Neutrophil (primary cell): ENCODE measurements around the gene VSTM2B.
"Not testable (repeated sequence)": the region's sequence is repeated elsewhere in the genome, so short reads cannot be mapped to it uniquely, and the experiment has no call there.

Source experiments
- H3K27ac ChIP-seq: fragments of 200-600 bp; sonication (generic); 2 replicates; pipeline ENCODE4 v1.5.1; 2016; ENCODE audit warnings: mild to moderate bottlenecking, moderate library complexity
- H3K27me3 ChIP-seq: fragments of 200-600 bp; sonication (generic); 2 replicates; pipeline ENCODE4 v1.6.0; 2016; ENCODE audit warnings: mild to moderate bottlenecking
- H3K36me3 ChIP-seq: fragments of 200-600 bp; sonication (generic); 2 replicates; pipeline ENCODE4 v1.5.1; 2017
- H3K4me1 ChIP-seq, 2 experiments: fragments of 200-600 bp in 1 of 2; sonication (generic) in 1 of 2; 1 replicate in 1 of 2; 2 replicates in 1 of 2; pipeline versions ENCODE4 v1.5.1 to v1.6.1; 2013 to 2016; ENCODE audit warnings: low read depth in 1 of 2, low read length in 1 of 2, mild to moderate bottlenecking in 1 of 2, moderate library complexity in 1 of 2; ENCODE audit not compliant: control insufficient read depth in 1 of 2, insufficient read depth in 1 of 2
- H3K4me3 ChIP-seq, 2 experiments: fragments of 200-600 bp in 1 of 2; sonication (generic) in 1 of 2; 1 replicate in 1 of 2; 2 replicates in 1 of 2; pipeline ENCODE4 v1.5.1; 2013 to 2016; ENCODE audit warnings: low read depth in 1 of 2, low read length in 1 of 2, mild to moderate bottlenecking in 1 of 2, moderate library complexity in 1 of 2
- H3K9me3 ChIP-seq: fragments of 200-600 bp; sonication (generic); 2 replicates; pipeline ENCODE4 v1.5.1; 2016
- TF ChIP-seq, protein P1 (sequence below): fragments of 200-600 bp; sonication (generic); IDR thresholded peaks from 2 replicates; pipeline ENCODE4 v1.5.1; 2016; ENCODE audit warnings: antibody characterized with exemption

Gene VSTM2B

DNA sequence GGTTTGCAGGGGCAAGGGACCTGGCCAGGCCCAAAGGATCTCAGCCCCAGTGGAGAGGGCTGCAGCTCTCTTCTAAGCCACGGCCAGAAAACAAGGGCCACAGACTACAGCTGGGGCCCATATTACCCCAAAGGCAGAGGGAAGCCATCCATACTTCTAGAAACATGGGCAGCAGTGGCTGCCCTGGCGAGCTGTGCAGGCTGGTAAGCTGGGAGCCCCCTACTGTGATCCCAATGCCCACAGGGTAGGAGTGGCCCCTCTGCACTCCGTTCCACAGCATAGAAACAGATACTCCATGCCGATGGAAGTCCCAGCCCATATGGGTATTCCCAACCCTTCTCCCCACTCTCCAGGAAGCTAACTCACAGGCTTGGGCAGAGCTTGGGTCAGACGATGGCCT is 25.1 kb downstream of the VSTM2B start:
- Histone ChIP-seq H3K9me3 (no peaks in the 10 kb centered on the region), H3K27me3 (no peaks in the 10 kb centered on the region), H3K4me3 (no peak overlapping the region), H3K27ac (no peak overlapping the region), H3K36me3 (no peaks in the 10 kb centered on the region), H3K4me1 (no peaks in the 10 kb centered on the region)
- TF ChIP-seq, protein P1, sequence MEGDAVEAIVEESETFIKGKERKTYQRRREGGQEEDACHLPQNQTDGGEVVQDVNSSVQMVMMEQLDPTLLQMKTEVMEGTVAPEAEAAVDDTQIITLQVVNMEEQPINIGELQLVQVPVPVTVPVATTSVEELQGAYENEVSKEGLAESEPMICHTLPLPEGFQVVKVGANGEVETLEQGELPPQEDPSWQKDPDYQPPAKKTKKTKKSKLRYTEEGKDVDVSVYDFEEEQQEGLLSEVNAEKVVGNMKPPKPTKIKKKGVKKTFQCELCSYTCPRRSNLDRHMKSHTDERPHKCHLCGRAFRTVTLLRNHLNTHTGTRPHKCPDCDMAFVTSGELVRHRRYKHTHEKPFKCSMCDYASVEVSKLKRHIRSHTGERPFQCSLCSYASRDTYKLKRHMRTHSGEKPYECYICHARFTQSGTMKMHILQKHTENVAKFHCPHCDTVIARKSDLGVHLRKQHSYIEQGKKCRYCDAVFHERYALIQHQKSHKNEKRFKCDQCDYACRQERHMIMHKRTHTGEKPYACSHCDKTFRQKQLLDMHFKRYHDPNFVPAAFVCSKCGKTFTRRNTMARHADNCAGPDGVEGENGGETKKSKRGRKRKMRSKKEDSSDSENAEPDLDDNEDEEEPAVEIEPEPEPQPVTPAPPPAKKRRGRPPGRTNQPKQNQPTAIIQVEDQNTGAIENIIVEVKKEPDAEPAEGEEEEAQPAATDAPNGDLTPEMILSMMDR: no peak

DNA sequence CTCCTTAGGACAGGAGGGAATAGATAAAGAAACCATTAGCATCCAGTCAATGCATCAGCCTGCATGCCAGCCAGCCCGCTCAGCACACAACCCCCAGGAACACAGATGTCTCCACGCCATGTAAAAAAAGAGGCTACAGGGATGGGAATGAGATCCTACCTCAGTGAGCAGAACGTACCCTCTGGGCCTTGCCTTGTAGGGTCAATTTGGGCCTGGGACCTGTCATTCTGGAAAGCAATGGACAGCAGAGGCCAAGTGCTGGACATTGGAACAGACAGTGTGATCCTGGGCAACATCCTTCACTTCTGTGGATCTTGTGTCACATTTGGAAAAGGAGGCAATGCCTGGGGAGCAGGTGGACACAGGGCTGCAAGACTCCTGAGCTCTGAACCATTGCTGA is 26.0 kb downstream of the VSTM2B start:
- TF ChIP-seq, protein P1: no peak
- Histone ChIP-seq H3K36me3 (no peaks in the 10 kb centered on the region), H3K4me1 (no peaks in the 10 kb centered on the region), H3K27me3 (no peaks in the 10 kb centered on the region), H3K4me3 (no peak overlapping the region), H3K27ac (no peak overlapping the region), H3K9me3 (no peaks in the 10 kb centered on the region)

DNA sequence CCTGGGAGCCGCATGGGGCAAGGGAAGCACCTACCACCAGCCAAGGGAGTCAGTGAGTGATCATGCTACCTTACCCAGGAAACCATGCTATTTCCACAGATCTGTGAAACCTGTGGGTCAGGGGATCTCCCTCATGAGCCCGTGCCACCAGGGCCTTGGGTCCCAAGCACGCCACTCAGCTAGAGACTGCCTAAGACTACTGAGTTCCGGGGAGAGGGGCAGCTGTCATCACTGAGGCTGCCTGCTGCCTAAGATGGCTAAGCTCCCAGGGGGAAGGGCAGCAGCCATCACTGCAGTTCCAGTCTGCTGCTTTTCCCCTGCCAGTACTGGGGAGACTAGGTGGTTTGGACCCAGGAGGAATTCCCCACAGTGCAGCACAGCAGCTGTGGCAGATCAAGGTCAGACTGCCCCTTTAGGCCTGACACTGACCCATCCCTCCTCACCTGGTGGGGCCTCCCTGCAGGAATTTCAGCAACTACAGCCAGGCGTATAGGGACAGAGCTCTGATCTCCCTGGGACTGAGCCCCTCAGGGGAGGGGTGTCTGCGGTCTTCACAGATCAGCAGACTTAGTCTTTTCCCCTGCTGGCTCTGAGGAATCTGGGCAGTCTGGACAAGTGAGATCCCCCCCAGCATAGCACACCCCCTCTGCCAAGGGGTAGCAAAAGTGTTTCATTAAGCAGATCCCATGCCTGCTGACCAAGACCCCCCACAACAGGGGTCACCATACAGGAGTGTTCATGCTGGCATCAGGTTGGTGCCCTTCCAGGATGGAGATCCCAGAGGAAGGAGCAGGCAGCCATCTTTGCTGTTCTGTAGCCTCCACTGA is 26.9 kb downstream of the VSTM2B start:
- Histone ChIP-seq H3K4me3 (no peak overlapping the region), H3K36me3 (no peaks in the 10 kb centered on the region), H3K9me3 (no peaks in the 10 kb centered on the region), H3K27me3 (no peaks in the 10 kb centered on the region), H3K27ac (no peak overlapping the region), H3K4me1 (no peaks in the 10 kb centered on the region)
- TF ChIP-seq, protein P1: no peak

DNA sequence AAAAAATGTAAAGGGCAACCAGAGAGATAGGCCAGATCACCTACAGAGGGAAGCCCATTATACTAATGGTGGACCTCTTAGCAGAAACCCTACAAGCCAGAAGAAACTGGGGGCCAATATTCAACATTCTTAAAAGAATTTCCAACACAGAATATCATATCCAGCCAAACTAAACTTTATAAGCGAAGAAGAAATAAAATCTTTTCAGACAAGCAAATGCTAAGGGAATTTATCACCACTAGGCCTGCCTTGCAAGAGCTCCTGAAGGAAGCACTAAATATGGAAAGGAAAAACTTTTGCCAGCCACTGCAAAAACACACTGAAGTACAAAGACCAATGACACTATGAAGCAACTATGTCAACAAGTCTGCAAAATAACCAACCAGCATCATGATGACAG is 28.4 kb downstream of the VSTM2B start:
- TF ChIP-seq, protein P1: no peak
- H3K4me1 ChIP-seq: no peaks in the 10 kb centered on the region

DNA sequence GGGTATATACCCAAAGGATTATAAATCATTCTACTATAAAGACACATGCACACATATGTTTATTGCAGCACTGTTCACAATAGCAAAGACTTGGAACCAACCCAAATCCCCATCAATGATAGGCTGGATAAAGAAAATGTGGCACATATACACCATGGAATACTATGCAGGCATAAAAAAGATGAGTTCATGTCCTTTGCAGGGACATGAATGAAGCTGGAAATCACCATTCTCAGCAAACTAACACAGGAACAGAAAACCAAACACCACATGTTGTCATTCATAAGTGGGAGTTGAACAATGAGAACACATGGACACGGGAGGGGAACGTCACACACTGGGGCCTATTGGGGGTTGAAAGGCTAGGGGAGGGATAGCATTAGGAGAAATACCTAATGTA is 33.3 kb downstream of the VSTM2B start:
- H3K27me3 ChIP-seq: peaks cover 11% of the 10 kb centered on the region
- not testable (repeated sequence) for H3K4me3 ChIP-seq, H3K27ac ChIP-seq, H3K9me3 ChIP-seq, H3K4me1 ChIP-seq, H3K36me3 ChIP-seq

More for the DNA sequence above, 28.4 kb downstream of the VSTM2B start:
- no peak overlapping the region for H3K4me3 ChIP-seq
- no peaks in the 10 kb centered on the region for H3K27me3 ChIP-seq
- H3K27ac ChIP-seq: no peak overlapping the region
- H3K9me3 ChIP-seq: no peaks in the 10 kb centered on the region
- no peaks in the 10 kb centered on the region for H3K36me3 ChIP-seq

DNA sequence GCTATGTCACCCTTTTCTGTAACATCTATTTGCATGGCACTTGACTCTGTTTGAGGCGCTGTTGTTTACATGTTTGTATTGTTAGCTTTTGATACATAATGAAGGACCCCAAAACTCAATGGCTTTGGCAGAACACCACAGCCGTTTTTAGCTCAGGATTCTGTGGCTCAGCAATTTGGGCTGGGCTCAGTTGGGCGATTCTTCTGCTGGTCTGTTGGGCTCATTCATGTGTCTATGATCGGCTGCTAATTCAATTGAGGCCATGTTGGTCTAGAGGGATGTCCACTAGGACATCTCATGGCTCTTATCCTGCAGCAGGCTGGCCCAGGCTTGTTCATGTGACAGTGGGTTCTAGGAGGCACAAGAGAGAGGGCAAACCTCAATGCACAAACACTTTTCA is 33.9 kb downstream of the VSTM2B start:
- H3K36me3 ChIP-seq: no peaks in the 10 kb centered on the region
- no peak overlapping the region for H3K27ac ChIP-seq
- no peak overlapping the region for H3K4me3 ChIP-seq
- H3K9me3 ChIP-seq: no peaks in the 10 kb centered on the region
- H3K27me3 ChIP-seq: peaks cover 15% of the 10 kb centered on the region
- H3K4me1 ChIP-seq: no peaks in the 10 kb centered on the region
- TF ChIP-seq, protein P1: no peak
